HG03064 (cell line): Measurements from ENCODE around the gene THADA.
"Not testable (repeated sequence)": the region's sequence is repeated elsewhere in the genome, so short reads cannot be mapped to it uniquely, and the experiment has no call there.

Experiments used
- ATAC-seq: cut with Tn5 transposase; IDR thresholded peaks from one replicate; pipeline ENCODE4 v1.9.1; 2021; ENCODE audit warnings: low read depth; ENCODE audit not compliant: unreplicated experiment

THADA gene

GRCh38 chr2:43542285-43542933 is 53.4 kb downstream of the THADA start:
- no peak for ATAC-seq

GRCh38 chr2:43541165-43541564 is 54.7 kb downstream of the THADA start:
- no peak for ATAC-seq

DNA sequence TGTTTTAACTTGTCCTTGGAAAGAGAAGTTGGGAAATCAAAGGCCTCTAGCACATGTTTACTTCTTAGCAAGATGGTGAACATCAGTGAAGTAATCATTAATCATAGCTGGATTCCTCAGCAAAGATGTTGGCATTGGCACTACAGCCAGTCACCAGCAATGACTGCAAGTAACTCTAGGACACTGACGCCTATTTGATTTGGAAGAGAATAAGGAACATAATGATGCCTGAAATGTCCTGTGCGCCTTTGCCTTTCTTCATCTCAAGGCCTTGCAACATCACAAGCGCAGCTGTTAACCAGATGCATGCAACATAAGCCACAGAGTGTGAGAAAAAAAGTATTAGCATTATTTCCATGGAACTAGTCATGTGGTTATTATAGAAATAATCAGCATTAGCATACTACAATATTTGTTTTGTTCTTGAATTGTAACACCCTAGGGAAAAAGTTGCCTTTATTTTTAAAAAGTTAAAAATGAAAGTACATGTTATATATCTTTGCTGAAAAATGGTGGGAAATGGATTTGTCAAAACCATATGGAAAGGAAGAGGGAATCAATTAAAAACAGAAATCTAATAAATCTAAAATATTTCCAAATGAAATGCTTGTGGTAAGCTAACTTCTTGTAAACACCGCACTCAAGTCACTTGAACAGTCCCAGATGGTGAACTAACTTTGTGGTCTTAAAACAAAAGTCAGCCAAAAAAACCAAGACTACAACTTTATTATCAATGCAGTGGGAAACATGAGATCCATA is 55.6 kb downstream of the THADA start:
- ATAC-seq, result no peak

DNA sequence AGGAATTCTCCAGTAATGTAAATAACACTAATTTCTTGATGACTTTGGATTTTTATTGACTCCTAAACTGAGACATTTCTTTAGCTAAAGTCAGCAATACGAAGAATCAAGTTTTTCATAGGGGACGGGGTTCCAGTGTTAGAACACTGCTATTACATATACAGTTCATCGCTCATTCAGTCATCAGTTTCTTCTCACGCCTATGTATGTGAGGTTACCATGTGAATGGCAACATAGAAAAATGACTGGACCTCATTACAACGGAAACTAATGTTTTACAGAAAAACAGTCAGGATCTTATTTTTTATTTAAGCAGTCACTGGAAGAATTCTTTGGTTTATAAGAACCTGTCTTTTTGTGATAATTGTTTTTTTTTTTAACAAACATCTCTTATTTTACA is 56.4 kb downstream of the THADA start:
- no peak for ATAC-seq

DNA sequence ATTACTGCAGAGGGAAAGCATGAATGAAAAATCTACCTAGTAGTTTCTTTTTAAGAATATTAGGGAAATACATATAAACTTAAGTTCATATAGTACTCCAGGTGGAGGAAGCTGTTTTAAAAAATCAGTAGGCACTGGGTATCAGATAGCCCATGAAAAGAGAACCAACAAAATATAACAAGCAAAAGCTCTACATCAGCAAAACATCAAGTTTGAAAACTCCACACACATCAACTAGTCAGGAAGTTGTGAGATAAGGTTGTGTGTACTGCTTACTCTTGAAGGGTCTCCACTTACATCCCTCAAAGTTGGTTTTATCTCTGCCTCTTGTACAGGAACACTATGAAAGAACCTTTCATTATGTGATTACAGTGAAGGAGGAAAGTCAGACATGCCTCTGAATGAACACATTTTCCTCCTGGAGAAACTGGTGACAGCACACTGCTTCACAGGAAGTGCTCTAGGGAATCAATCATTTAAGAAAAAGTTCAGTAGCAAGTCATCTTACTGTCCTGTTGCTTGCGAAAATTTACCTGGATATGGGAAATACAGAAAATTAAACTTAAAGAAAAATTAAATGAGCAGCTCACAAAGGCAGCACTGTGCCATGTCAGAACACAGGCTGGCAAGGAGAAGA is 57.7 kb downstream of the THADA start:
- no peak for ATAC-seq

GRCh38 chr2:43537137-43537536 is 58.7 kb downstream of the THADA start:
- ATAC-seq, result no peak

DNA sequence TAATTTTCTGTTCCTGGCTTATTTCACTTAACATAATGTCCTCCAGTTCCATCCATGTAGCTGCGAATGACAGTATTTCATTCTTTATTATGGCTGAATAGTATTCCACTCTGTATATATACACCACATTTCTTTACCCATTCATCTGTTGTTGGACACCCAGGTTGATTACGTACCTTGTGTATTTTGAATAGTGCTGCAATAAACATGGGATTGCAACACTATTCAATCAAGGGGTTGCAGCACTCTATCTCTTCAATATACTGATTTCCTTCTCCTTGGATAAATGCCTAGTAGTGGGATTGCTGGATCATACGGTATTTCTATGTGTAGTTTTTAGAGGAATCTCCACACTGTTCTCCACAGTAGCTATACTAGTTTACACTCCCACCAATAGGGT is 61.3 kb downstream of the THADA start:
- no peak for ATAC-seq

DNA sequence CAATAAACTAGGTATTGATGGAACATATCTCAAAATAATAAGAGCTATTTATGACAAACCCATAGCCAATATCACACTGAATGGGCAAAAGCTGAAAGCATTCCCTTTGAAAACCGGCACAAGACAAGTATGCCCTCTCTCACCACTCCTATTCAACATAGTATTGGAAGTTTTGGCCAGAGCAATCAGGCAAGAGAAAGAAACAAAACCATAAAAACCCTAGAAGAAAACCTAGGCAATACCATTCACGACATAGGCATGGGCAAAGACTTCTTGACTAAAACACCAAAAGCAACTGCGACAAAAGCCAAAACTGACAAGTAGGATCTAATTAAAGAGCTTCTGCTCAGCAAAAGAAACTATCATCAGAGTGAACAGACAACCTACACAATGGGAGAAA is 63.3 kb downstream of the THADA start:
- not testable (repeated sequence) for ATAC-seq

- no peak for ATAC-seq
Observed at GRCh38 chr2:43531251-43531650, 64.6 kb downstream of the THADA start.

DNA sequence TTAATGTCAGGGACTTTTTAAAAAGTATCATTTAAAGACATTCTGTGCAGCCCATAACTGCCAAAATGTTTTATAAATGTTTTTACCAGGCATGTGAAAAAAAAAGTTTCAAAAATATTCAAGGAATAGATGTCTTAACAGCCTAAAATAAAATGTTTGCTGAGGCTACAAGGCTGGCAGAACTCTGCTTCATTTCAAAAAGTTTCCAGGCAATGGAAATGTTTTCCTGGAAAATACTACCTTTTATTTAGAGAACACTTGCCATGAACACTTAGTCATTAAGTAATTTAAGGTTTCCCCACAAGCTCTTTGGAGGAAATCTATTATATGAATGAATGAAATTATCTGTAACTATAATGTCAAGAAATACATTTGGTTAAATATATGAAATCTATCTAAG is 68.8 kb downstream of the THADA start:
- ATAC-seq, result no peak

- no peak for ATAC-seq
Observed at GRCh38 chr2:43525506-43525905, 70.3 kb downstream of the THADA start.

GRCh38 chr2:43524177-43524965 is 71.5 kb downstream of the THADA start:
- ATAC-seq, result no peak

DNA sequence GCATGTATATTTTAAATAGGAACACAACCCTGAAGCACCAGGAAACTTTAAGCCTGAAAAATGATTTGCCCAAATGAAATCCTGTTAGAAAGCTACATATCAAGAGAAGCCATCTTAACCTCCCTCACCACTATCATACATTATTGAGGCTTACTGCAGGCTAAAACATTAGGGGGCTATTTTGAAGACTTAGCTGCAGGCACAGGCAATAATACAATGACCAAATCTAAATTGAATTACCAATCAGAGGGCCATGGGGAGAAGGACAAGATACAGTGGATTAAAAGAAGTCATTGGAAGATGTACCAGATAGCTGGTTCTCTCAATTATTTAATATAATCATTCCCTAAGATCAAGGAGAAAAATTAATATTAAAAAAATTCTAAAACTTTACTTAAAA is 73.7 kb downstream of the THADA start:
- ATAC-seq, result no peak

DNA sequence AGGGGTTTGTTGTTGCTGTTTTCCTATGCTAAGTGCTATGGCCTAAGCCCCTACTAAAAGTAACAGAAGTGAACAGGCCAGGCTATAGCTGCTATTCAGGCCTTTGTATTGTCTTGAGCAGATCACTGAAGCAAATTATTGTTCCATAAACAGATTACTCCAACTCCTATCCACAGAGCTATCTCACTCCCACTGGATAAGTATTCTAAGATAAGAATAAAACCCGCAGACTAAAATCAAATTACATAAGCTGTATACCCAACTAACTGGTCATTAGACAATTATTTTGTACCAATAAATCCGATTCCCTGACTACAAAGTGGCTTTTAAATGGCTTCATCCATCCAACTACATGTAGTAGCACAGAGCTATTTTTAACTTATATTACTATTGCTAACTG is 74.3 kb downstream of the THADA start:
- no peak for ATAC-seq

DNA sequence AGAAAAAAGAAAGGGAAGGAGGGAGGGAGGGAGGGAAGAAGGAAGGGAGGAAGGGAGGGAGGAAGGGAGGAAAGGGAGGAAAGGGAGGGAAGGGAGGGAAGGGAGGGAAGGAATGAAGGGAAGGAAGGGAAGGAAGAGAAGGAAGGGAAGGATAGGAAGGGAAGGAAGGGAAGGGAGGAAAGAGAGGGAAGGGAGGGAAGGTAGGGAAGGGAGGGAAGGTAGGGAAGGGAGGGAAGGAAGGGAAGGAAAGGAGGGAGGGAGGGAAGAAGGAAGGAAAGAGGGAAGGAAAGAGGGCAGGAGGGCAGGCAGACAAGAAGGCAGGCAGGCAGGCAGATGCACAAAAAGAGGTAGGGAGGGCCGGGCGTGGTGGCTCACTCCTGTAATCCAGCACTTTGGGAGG is 74.9 kb downstream of the THADA start:
- ATAC-seq, result no peak

DNA sequence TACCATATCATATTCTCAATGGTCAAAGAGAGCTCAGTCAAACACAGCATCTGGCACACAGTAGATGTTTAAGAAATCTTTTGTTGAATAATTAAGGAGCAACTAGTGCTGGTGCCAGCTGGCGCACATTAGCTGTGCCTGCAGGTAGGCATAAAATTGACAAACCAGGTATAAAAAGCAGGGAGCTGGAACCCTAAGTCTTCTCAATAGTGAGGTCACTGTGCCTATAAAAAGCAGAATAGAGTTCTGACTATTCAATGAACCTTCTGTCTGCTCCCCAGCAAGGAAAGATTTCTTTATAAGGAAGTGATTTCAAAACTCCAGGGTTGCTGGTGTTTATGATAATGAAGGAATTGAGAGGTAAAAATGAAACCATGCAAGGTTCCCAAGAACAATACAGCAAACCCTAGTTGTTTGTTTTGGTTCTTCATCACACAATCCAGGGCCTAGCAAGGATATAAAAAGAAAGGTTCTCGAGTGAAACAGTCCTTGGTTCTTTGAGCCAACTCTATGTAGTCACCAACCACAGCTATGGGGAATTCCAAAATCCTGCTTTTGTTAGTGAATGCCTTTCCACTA is 76.1 kb downstream of the THADA start:
- ATAC-seq, result no peak

- no peak for ATAC-seq
Observed at GRCh38 chr2:43518718-43519117, 77.1 kb downstream of the THADA start.

- ATAC-seq, result no peak
Observed at GRCh38 chr2:43518181-43518580, 77.7 kb downstream of the THADA start.

DNA sequence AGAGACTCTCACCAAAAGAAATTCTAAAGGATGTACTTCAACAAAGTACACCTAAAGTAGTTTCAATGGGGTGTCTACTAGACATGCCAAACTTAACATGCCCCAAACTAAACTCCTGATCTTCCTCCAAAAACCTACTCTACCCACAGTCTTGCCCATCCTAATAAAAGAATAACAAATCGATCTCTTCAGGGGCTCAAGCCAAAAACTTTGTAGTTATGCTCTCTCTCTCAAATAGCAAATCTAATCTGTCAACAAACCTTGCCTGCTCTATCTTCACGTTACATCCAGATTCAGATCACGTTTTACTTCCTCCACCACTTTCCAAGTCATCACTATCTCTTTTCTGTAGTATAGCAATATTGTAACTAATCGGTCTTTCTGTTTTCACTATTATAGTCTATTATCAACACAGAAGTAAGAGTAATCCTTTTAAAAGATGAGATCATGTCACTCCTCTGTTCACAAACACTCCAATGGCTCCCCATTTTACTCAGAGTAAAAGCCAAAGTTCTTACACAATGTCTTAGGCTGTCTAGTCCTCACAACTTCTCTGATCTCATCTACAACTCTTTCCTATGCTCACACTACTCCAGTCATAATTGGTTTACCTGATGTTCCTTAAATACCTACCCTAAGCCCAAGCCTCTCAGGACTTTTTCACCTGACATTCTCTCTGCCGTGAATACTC is 79.9 kb downstream of the THADA start:
- ATAC-seq, result no peak

GRCh38 chr2:43515248-43515647 is 80.6 kb downstream of the THADA start:
- ATAC-seq, result no peak
